Caco-2 (cell line): ENCODE measurements around the gene CDHR5. TPM values are rescaled to one million over a fixed set of nuclear protein-coding genes. Genes with fewer than 3 reads are reported as not detected.

Experiments used
- Bru-seq: library from RNA; stranded (reverse); fragments of 400-500 nt; gene quantifications from one replicate; lab custom pipeline; 2021; lab: Mats Ljungman, UMichigan
- BruChase-seq, 2 experiments: library from RNA; stranded (reverse); fragments of 400-500 nt; gene quantifications; one replicate each; lab custom pipeline; 2021; lab: Mats Ljungman, UMichigan
- BruUV-seq: library from RNA; stranded (reverse); fragments of 400-500 nt; replicated peaks from 2 replicates; lab custom pipeline; 2021; lab: Mats Ljungman, UMichigan
- CTCF ChIA-PET: fragments of 300-600 bp; sonication (Branson Sonifier 250); formaldehyde crosslinking; loops from one replicate; lab custom pipeline; 2022; ENCODE audit warnings: antibody characterized with exemption; lab: Charles Lee
- POLR2A ChIA-PET: fragments of 300-600 bp; sonication (Branson Sonifier 250); formaldehyde crosslinking; loops from one replicate; lab custom pipeline; 2022; ENCODE audit warnings: antibody characterized with exemption; lab: Charles Lee
- DNase-seq, 2 experiments: peaks; one replicate each; pipeline versions ENCODE4 v3.0.0 to v3.0.0-alpha.2; 2020 to 2022
- H3K27me3 ChIP-seq: replicated peaks from 2 replicates; pipeline ENCODE4 v1.6.0; 2011; ENCODE audit warnings: low read length; ENCODE audit not compliant: control insufficient read depth, insufficient read depth
- H3K36me3 ChIP-seq: 2 replicates; pipeline ENCODE4 v1.5.1; 2011; ENCODE audit warnings: low read length; ENCODE audit not compliant: control insufficient read depth, insufficient read depth
- H3K4me1 ChIP-seq: fragments of 250-450 bp; sonication (Bioruptor Pico); 2 replicates; pipeline ENCODE4 v1.5.1; 2020; ENCODE audit warnings: mild to moderate bottlenecking
- H3K4me3 ChIP-seq: 2 replicates; pipeline ENCODE4 v1.5.1; 2011; ENCODE audit warnings: low read depth, mild to moderate bottlenecking, control low read depth, low read length
- H3K9me3 ChIP-seq: fragments of 250-450 bp; sonication (Bioruptor Pico); 2 replicates; pipeline ENCODE4 v1.5.1; 2020; ENCODE audit warnings: mild to moderate bottlenecking, moderate library complexity
- H3K27ac Mint-ChIP-seq: one replicate; pipeline ENCODE4 v1.8.0; 2022; ENCODE audit warnings: mixed read lengths; ENCODE audit not compliant: unreplicated experiment
- H3K27me3 Mint-ChIP-seq: one replicate; pipeline ENCODE4 v1.8.0; 2022; ENCODE audit warnings: mixed read lengths; ENCODE audit not compliant: insufficient read depth, unreplicated experiment
- H3K36me3 Mint-ChIP-seq: one replicate; pipeline ENCODE4 v1.8.0; 2022; ENCODE audit warnings: mild to moderate bottlenecking, mixed read lengths; ENCODE audit not compliant: insufficient read depth, unreplicated experiment
- H3K4me1 Mint-ChIP-seq: one replicate; pipeline ENCODE4 v1.8.0; 2022; ENCODE audit warnings: low read depth, mixed read lengths; ENCODE audit not compliant: unreplicated experiment
- H3K4me3 Mint-ChIP-seq: one replicate; pipeline ENCODE4 v1.8.0; 2022; ENCODE audit warnings: mild to moderate bottlenecking, moderate library complexity, mixed read lengths; ENCODE audit not compliant: unreplicated experiment
- H3K9me3 Mint-ChIP-seq: one replicate; pipeline ENCODE4 v1.8.0; 2022; ENCODE audit warnings: mixed read lengths; ENCODE audit not compliant: unreplicated experiment
- intact Hi-C: fragments of 100-400 bp; cut with micrococcal nuclease; formaldehyde crosslinking; loops from one replicate; pipeline ENCODE4 v1.10.0; 2022; ENCODE audit not compliant: unreplicated experiment
- long read RNA-seq: library from polyadenylated mRNA; stranded (forward); transcript quantifications from one replicate; pipeline ENCODE4 v2.0.0, GENCODE V29; 2022
- total RNA-seq: library from RNA; stranded (reverse); gene quantifications from 2 replicates; pipeline ENCODE4 v1.2.3, GENCODE V29; 2022
- TF ChIP-seq, protein P1 (sequence below), 2 experiments: fragments of 200-600 bp in 1 of 2; IDR thresholded peaks; 1 replicate in 1 of 2; 2 replicates in 1 of 2; pipeline versions ENCODE4 v1.5.1 to v1.8.0; 2011 to 2022; ENCODE audit warnings: antibody characterized with exemption in 1 of 2, control low read depth in 1 of 2, inconsistent platforms in 1 of 2, low read depth in 1 of 2, low read length in 1 of 2, mild to moderate bottlenecking in 1 of 2, moderate library complexity in 1 of 2; ENCODE audit not compliant: insufficient read depth in 1 of 2, severe bottlenecking in 1 of 2, unreplicated experiment in 1 of 2

CDHR5 gene, protein sequence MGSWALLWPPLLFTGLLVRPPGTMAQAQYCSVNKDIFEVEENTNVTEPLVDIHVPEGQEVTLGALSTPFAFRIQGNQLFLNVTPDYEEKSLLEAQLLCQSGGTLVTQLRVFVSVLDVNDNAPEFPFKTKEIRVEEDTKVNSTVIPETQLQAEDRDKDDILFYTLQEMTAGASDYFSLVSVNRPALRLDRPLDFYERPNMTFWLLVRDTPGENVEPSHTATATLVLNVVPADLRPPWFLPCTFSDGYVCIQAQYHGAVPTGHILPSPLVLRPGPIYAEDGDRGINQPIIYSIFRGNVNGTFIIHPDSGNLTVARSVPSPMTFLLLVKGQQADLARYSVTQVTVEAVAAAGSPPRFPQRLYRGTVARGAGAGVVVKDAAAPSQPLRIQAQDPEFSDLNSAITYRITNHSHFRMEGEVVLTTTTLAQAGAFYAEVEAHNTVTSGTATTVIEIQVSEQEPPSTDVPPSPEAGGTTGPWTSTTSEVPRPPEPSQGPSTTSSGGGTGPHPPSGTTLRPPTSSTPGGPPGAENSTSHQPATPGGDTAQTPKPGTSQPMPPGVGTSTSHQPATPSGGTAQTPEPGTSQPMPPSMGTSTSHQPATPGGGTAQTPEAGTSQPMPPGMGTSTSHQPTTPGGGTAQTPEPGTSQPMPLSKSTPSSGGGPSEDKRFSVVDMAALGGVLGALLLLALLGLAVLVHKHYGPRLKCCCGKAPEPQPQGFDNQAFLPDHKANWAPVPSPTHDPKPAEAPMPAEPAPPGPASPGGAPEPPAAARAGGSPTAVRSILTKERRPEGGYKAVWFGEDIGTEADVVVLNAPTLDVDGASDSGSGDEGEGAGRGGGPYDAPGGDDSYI
- total RNA-seq (30.2 and 42.0 TPM in 2 replicates), Bru-seq, nascent RNA (percentile 48 among the genes with signal in this experiment), BruChase-seq, experiment 1, labeled RNA remaining after a 2-hour chase (percentile 52 among the genes with signal in this experiment), BruChase-seq, experiment 2, labeled RNA remaining after a 6-hour chase (percentile 70 among the genes with signal in this experiment)
- long read RNA-seq, transcript CDHR5-203 (15 exons, 3,489 nt) = major isoform, 6 of 44 reads
- long read RNA-seq, partial matches to known transcripts = 13 of 44 reads
- long read RNA-seq, other reads (novel, unspliced or antisense) = 21 of 44 reads

DNA sequence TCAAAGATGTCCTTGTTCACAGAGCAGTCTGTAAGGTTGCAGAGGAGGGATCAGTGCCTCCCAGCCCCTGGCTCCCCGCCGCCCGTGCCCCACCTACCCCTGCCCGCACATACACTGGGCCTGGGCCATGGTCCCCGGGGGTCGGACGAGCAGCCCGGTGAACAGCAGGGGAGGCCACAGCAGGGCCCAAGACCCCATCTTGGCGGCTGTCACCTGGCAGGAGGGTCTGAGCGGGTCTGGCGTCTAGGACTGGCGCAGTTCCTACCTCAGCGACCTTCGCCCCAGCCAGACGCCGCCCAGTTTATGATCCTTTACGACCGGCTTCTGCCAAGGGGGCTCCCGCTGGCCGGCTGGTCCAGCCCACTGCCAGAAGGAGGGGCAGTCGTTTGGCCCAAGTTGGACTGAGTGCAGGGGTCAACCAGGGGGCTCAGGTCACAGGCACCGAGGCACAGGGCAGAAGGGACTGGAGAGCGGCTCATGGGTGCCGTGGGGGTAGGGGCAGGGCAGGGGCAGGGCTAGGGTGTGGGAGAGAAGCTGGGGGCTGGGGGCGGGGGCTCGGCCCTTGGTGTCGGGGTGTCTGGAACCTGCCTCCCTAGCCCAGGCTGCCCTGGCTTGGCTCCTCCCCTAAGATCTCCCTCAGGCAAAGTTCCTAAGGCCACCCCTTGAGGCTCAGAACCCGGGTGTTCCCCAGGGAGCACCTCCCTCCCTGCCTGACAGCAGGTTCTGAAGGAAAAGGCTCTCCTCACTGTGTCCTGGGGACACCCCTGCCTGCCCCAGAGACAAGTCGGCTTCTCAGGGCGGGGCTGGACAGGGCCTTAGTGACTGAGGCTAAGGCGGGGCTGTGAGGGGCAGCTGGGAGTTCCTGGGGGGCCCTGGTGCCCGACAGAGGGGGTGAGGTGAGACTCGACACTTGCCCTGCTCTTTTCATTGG, at the start of gene CDHR5:
Gene CDHR5 (minus strand): TSS at position 251 of the 931 bp plus-strand sequence. CDS start 53 bp downstream, at position 198.
- Mint-ChIP-seq H3K27ac (peak within 1 kb of the TSS; percentile 50), H3K36me3 (peaks cover 54% of the 10 kb centered on the region), H3K9me3 (peaks cover 11% of the 10 kb centered on the region), H3K4me3 (peak within 1 kb of the TSS; percentile 69), H3K27me3 (no peaks in the 10 kb centered on the region), H3K4me1 (peaks cover 20% of the 10 kb centered on the region)
- Histone ChIP-seq H3K27me3 (no peaks in the 10 kb centered on the region), H3K4me1 (peaks cover 25% of the 10 kb centered on the region), H3K9me3 (no peaks in the 10 kb centered on the region), H3K4me3 (peak within 1 kb of the TSS; percentile 54), H3K36me3 (no peaks in the 10 kb centered on the region)
- intact Hi-C loops = loop anchor here (1.0 kb wide), 1 partner anchor 10 kb away; the partner anchor contains the start of gene IRF7
- TF ChIP-seq, protein P1, sequence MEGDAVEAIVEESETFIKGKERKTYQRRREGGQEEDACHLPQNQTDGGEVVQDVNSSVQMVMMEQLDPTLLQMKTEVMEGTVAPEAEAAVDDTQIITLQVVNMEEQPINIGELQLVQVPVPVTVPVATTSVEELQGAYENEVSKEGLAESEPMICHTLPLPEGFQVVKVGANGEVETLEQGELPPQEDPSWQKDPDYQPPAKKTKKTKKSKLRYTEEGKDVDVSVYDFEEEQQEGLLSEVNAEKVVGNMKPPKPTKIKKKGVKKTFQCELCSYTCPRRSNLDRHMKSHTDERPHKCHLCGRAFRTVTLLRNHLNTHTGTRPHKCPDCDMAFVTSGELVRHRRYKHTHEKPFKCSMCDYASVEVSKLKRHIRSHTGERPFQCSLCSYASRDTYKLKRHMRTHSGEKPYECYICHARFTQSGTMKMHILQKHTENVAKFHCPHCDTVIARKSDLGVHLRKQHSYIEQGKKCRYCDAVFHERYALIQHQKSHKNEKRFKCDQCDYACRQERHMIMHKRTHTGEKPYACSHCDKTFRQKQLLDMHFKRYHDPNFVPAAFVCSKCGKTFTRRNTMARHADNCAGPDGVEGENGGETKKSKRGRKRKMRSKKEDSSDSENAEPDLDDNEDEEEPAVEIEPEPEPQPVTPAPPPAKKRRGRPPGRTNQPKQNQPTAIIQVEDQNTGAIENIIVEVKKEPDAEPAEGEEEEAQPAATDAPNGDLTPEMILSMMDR (IDR thresholded peaks at IDR 0.05; ENCODE audit: insufficient read depth in 1 of 2, low read depth in 1 of 2, low read length in 1 of 2, severe bottlenecking in 1 of 2, unreplicated experiment in 1 of 2) = no peak
- ChIA-PET CTCF (no interaction called here), POLR2A (no interaction called here)
- peak; percentile 75 to 89 for DNase-seq
- BruUV-seq = no TSS peak

DNA sequence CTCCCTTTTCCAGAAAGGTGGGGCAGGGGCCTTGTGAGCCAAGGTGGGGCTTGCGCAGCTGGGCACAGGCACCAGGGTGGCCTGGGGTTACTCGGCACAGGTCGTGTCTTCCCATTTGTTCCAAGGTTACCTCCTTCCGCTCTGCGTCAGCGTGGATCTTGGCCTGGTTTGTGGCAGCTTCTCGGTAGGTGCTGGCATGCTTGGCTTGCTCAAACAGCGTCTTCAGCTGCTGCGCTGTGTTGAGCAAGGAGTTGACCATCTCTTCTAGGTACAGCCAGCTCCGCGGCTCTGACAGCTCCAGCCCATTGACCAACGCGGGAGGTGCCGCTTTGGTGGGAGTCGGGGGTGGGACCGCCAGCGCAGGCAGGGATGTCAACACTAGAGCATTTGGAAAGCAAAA, 49.7 kb upstream of the CDHR5 start:
- TF ChIP-seq, protein P1 (IDR thresholded peaks at IDR 0.05; ENCODE audit: insufficient read depth in 1 of 2, low read depth in 1 of 2, low read length in 1 of 2, severe bottlenecking in 1 of 2, unreplicated experiment in 1 of 2) = no peak
- no TSS peak for BruUV-seq
- intact Hi-C loops = no loop called here
- H3K36me3 Mint-ChIP-seq = peaks cover 74% of the 10 kb centered on the region
- DNase-seq = no peak
- H3K9me3 Mint-ChIP-seq = no peaks in the 10 kb centered on the region
- H3K27me3 Mint-ChIP-seq = no peaks in the 10 kb centered on the region
- H3K4me3 Mint-ChIP-seq = no peak overlapping the region
- H3K9me3 ChIP-seq = no peaks in the 10 kb centered on the region
- no peak overlapping the region for H3K4me3 ChIP-seq
- H3K4me1 ChIP-seq = no peaks in the 10 kb centered on the region
- no peaks in the 10 kb centered on the region for H3K4me1 Mint-ChIP-seq
- H3K27ac Mint-ChIP-seq = no peak overlapping the region
- ChIA-PET CTCF (no interaction called here), POLR2A (no interaction called here)
- H3K27me3 ChIP-seq = no peaks in the 10 kb centered on the region
- peaks cover 5% of the 10 kb centered on the region; the same call in 1 of the 2 replicates for H3K36me3 ChIP-seq
